Spleen (tissue), 7 donors: Measurements from ENCODE around the gene GLT8D1.

Experiments used
- CTCF ChIP-seq, 11 experiments: fragments of 200-600 bp in 7 of 11; fragments of 450-650 bp in 4 of 11; sonication (generic) in 4 of 11; IDR thresholded peaks in 8 of 11; conservative IDR thresholded peaks in 3 of 11; 1 replicate in 7 of 11; 2 replicates in 4 of 11; pipeline versions ENCODE4 v1.4.0 to v1.8.0; 2016 to 2021; ENCODE audit warnings: antibody characterized with exemption in 11 of 11, inconsistent platforms in 4 of 11, mild to moderate bottlenecking in 1 of 11
- POLR2AphosphoS5 ChIP-seq, 3 donors: sonication (generic); formaldehyde crosslinking; IDR thresholded peaks; one replicate each; pipeline ENCODE4 v1.5.1; 2017; ENCODE audit warnings: antibody characterized with exemption in 3 of 3
- donor health status: DM: no; HTN: no; CAD: no; lungs with moderate emphysema.
- donor health status: DM: no; HTN: no; CAD: no.
- donor health status: DM: no; HTN: no; CAD: no.

- no peak for TF ChIP-seq CTCF (IDR thresholded peaks at IDR 0.05 in 8 of 11, conservative IDR thresholded peaks at IDR 0.05 in 3 of 11)
- TF ChIP-seq POLR2AphosphoS5 (IDR thresholded peaks at IDR 0.05) = no peak
Observed at GRCh38 chr3:52690560-52690959, 15.0 kb downstream of the GLT8D1 start.
